ENCODE results near the gene PCK1. TPM values are rescaled to one million over a fixed set of nuclear protein-coding genes. Genes with fewer than 3 reads are reported as not detected.

Gene PCK1
- total and polyA plus RNA-seq, 10 donors, result 0.04 to 0.67 (median 0.17) TPM; not detected in 3

DNA sequence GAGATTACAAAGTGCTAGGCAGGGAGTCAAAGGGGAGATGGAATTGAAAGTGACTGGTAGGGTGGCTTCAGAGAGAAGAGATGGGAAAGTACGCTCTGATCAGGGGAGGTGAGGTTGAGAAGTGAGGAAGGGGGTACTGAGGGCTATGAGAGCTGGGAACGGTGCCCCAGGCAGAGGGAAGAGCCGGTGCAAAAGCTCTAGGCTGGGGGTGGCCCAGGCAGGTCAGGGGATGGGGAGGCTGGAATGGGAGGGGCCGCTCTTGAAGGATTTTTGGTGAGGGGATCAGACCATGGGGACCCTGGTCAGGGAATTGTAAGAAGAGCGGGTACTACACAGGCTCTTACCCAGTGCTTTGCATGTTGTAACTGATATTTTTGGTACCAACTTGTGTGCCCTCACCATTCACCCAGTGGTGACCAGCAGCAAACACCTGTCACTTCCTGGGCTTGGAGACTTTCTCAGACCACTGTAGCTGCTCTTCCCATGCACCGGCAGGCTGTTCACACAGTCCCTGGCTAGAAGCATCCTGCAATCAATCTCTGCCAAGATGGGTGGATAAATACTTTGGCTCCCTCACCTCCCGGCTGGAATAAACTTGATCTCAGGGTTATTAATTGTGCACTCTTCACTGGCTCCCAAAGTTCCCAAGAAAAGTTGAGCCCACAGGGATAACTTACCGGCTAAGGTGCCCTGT is 24.0 kb downstream of the PCK1 start:
- Histone ChIP-seq H3K27ac (no peak overlapping the region), H3K4me3 (no peak overlapping the region), H3K27me3 (replicated peaks in 1 of 7) (peaks cover 0 to 73% (median 2%) of the 10 kb centered on the region in 7 donors), H3K36me3 (no peaks in the 10 kb centered on the region), H3K4me1 (peaks cover 0 to 27% (median 20%) of the 10 kb centered on the region in 6 donors), H3K9me3 (peaks cover 0 to 17% (median 10%) of the 10 kb centered on the region in 8 donors)
- peak; percentile 47 for DNase-seq
- intact Hi-C loops (cut with DNase I; ENCODE audit: low total_unique reads), result no loop called here
- TF ChIP-seq POLR2AphosphoS5 (IDR thresholded peaks at IDR 0.05) (no peak), POLR2A (IDR thresholded peaks at IDR 0.05) (no peak)
- TF ChIP-seq, protein P1, sequence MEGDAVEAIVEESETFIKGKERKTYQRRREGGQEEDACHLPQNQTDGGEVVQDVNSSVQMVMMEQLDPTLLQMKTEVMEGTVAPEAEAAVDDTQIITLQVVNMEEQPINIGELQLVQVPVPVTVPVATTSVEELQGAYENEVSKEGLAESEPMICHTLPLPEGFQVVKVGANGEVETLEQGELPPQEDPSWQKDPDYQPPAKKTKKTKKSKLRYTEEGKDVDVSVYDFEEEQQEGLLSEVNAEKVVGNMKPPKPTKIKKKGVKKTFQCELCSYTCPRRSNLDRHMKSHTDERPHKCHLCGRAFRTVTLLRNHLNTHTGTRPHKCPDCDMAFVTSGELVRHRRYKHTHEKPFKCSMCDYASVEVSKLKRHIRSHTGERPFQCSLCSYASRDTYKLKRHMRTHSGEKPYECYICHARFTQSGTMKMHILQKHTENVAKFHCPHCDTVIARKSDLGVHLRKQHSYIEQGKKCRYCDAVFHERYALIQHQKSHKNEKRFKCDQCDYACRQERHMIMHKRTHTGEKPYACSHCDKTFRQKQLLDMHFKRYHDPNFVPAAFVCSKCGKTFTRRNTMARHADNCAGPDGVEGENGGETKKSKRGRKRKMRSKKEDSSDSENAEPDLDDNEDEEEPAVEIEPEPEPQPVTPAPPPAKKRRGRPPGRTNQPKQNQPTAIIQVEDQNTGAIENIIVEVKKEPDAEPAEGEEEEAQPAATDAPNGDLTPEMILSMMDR (IDR thresholded peaks at IDR 0.05 in 8 of 11, conservative IDR thresholded peaks at IDR 0.05 in 3 of 11), result no peak
- WGBS, 5 donors, result 70 to 88% (median 77%) methylated on average over 7 to 8 of the region's 8 CpGs

DNA sequence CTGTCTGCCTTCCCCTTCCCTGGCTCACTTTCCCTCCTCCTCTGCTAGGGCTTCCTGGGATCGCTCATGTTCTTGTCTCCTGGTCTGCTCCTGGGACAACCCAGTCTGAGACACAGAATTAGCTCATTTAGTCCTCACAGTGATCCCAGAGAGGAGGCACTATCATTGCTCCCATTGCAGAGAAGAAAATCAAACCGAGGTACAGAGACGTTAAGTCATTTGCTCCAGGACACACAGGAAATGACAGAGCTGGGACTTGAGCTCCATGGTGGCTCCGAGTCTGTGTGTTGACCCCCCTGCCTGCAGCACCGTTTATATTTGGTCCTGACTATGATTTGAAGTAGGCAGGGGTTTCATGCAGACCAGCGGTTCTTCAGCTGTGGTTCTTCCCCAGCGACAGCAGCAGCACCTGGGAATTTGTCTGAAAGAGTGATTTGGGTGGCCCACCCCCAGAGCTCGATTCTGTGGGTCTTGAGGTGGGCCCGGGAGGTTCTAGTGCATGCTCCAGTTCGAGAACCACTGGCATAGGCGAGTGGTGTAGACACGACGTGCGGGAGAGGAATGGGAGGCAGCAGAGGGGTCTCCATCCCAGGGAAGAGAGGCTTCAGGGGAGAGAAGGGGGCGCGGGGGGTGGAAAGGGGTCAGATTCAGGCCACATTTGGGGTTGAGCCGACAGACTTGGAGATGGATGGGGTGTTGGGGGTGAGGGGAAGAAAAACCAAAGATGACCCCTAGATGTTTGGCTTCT is 24.7 kb downstream of the PCK1 start:
- H3K27me3 ChIP-seq (replicated peaks in 1 of 7), result peaks cover 0 to 66% (median 0%) of the 10 kb centered on the region in 7 donors
- no peak overlapping the region for H3K4me3 ChIP-seq
- WGBS, 5 donors, result 67 to 84% (median 79%) methylated on average over 17 of the region's 17 CpGs
- H3K4me1 ChIP-seq, result peaks cover 0 to 26% (median 16%) of the 10 kb centered on the region in 6 donors
- peak; percentile 44 for DNase-seq
- H3K36me3 ChIP-seq, result no peaks in the 10 kb centered on the region
- TF ChIP-seq, protein P1 (IDR thresholded peaks at IDR 0.05 in 8 of 11, conservative IDR thresholded peaks at IDR 0.05 in 3 of 11), result no peak
- TF ChIP-seq POLR2AphosphoS5 (IDR thresholded peaks at IDR 0.05), result no peak
- TF ChIP-seq POLR2A (IDR thresholded peaks at IDR 0.05), result no peak
- H3K9me3 ChIP-seq, result peaks cover 0 to 17% (median 10%) of the 10 kb centered on the region in 8 donors
- H3K27ac ChIP-seq, result no peak overlapping the region
- intact Hi-C loops (cut with DNase I; ENCODE audit: low total_unique reads), result no loop called here

DNA sequence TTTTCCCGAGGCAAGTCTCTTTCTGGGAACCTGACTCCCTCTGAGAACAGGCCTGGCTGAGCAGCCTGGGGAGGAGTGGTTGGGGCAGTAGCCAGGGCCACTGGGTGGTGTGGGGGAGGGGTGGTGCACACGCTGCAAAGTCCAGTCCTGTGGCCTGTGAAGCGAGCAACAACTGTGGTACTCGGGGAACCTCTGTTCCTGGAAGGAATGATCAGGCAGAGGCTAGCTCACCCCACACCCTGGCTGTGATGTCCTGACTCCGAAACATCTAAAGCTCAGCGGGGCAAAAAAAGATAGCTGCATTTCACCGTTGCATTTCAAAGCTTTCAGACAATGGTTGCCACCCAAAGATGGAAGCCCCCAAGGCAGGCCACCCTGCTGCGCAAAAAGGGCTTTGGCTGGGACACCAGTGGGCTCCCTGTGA is 25.5 kb downstream of the PCK1 start:
- Histone ChIP-seq H3K4me3 (no peak overlapping the region), H3K27ac (no peak overlapping the region), H3K9me3 (peaks cover 0 to 17% (median 10%) of the 10 kb centered on the region in 8 donors), H3K4me1 (peaks cover 0 to 21% (median 12%) of the 10 kb centered on the region in 6 donors), H3K27me3 (replicated peaks in 1 of 7) (peaks cover 0 to 59% (median 0%) of the 10 kb centered on the region in 7 donors), H3K36me3 (no peaks in the 10 kb centered on the region)
- intact Hi-C loops (cut with DNase I; ENCODE audit: low total_unique reads), result no loop called here
- no peak for TF ChIP-seq POLR2AphosphoS5 (IDR thresholded peaks at IDR 0.05)
- 61 to 67% (median 65%) methylated on average over 8 of the region's 8 CpGs for WGBS, 5 donors
- DNase-seq, result peak; percentile 58

DNA sequence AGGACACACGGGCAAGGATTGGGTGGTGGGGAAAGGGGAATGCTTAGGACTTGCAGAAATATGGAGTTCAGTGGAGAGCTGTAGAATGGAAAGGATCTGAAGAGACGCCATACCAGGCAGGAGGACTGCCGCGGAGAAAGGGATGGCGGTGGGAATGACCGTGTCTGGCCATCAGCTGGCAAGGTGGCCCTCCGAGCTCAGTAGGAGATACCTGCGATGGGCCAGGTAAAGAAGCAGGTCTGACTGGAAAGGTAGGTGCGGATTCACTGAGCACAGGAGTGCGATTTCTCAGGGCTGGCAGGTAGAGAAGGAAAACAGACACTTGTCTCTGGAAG is 26.0 kb downstream of the PCK1 start:
- WGBS, 5 donors, result 86 to 89% (median 87%) methylated on average over 10 of the region's 10 CpGs
- no peak overlapping the region for H3K27ac ChIP-seq
- peaks cover 0 to 54% (median 0%) of the 10 kb centered on the region in 7 donors for H3K27me3 ChIP-seq (replicated peaks in 1 of 7)
- no peaks in the 10 kb centered on the region for H3K36me3 ChIP-seq
- peaks cover 0 to 16% (median 7%) of the 10 kb centered on the region in 6 donors for H3K4me1 ChIP-seq
- DNase-seq, result peak; percentile 21
- TF ChIP-seq POLR2A (IDR thresholded peaks at IDR 0.05), result no peak
- TF ChIP-seq POLR2AphosphoS5 (IDR thresholded peaks at IDR 0.05), result no peak
- TF ChIP-seq, protein P1 (IDR thresholded peaks at IDR 0.05 in 8 of 11, conservative IDR thresholded peaks at IDR 0.05 in 3 of 11), result no peak
- intact Hi-C loops (cut with DNase I; ENCODE audit: low total_unique reads), result no loop called here
- peaks cover 0 to 17% (median 10%) of the 10 kb centered on the region in 8 donors for H3K9me3 ChIP-seq
- H3K4me3 ChIP-seq, result no peak overlapping the region

Data from spleen (tissue), 11 donors.